Tibial nerve (tissue), 4 donors: ENCODE measurements around the gene SPTBN1. TPM values are rescaled to one million over a fixed set of nuclear protein-coding genes. Genes with fewer than 3 reads are reported as not detected.

Source experiments
- DNase-seq, 2 donors: peaks; one replicate each; pipeline ENCODE4 v3.0.0-alpha.2; 2019; ENCODE audit warnings: low spot score in 2 of 2
- H3K27ac ChIP-seq, 4 donors: fragments of 200-600 bp; sonication (generic) in 3 of 4; one replicate each; pipeline ENCODE4 v1.5.1; 2017 to 2019; ENCODE audit warnings: mild to moderate bottlenecking in 1 of 4
- H3K27me3 ChIP-seq, 2 donors: fragments of 200-600 bp; sonication (generic) in 1 of 2; one replicate each; pipeline versions ENCODE4 v1.5.1 to v1.6.0; 2017 to 2019
- H3K36me3 ChIP-seq, 3 donors: fragments of 200-600 bp; sonication (generic); one replicate each; pipeline ENCODE4 v1.5.1; 2018 to 2019
- H3K4me1 ChIP-seq, 4 donors: fragments of 200-600 bp; sonication (generic) in 3 of 4; one replicate each; pipeline ENCODE4 v1.5.1; 2017 to 2019
- H3K4me3 ChIP-seq, 4 donors: fragments of 200-600 bp; sonication (generic) in 3 of 4; one replicate each; pipeline ENCODE4 v1.5.1; 2017 to 2019; ENCODE audit warnings: mild to moderate bottlenecking in 1 of 4, moderate library complexity in 1 of 4
- H3K9me3 ChIP-seq, 4 donors: fragments of 200-600 bp; sonication (generic) in 3 of 4; one replicate each; pipeline ENCODE4 v1.5.1; 2017 to 2019
- EP300 ChIP-seq, 2 donors: sonication (generic); formaldehyde crosslinking; IDR thresholded peaks; one replicate each; pipeline ENCODE4 v1.6.1; 2017; ENCODE audit warnings: antibody characterized with exemption in 2 of 2, mild to moderate bottlenecking in 1 of 2
- POLR2A ChIP-seq, 2 donors: fragments of 450-650 bp; IDR thresholded peaks; one replicate each; pipeline ENCODE4 v1.6.1; 2017; ENCODE audit warnings: antibody characterized with exemption in 2 of 2, mild to moderate bottlenecking in 2 of 2, moderate library complexity in 2 of 2
- WGBS, 2 donors: methylation state at CpG; one replicate each; pipeline ENCODE4 v1.1.5; 2018; 5-methylcytosine and 5-hydroxymethylcytosine counted together
- total RNA-seq, 4 donors: library from RNA; depleted of rRNA; stranded (reverse); fragments of >200 nt; gene quantifications; one replicate each; pipeline ENCODE4 v1.1.0, GENCODE V29; 2016
- TF ChIP-seq, protein P1 (sequence below), 5 experiments: fragments of 200-600 bp in 3 of 5; fragments of 450-650 bp in 2 of 5; sonication (generic) in 3 of 5; IDR thresholded peaks; one replicate each; pipeline ENCODE4 v1.5.1; 2016 to 2019; ENCODE audit warnings: antibody characterized with exemption in 5 of 5, mild to moderate bottlenecking in 3 of 5, moderate library complexity in 2 of 5

Gene SPTBN1
- total RNA-seq, 4 donors from 2014 or later: 670 to 967 (median 890) TPM

DNA sequence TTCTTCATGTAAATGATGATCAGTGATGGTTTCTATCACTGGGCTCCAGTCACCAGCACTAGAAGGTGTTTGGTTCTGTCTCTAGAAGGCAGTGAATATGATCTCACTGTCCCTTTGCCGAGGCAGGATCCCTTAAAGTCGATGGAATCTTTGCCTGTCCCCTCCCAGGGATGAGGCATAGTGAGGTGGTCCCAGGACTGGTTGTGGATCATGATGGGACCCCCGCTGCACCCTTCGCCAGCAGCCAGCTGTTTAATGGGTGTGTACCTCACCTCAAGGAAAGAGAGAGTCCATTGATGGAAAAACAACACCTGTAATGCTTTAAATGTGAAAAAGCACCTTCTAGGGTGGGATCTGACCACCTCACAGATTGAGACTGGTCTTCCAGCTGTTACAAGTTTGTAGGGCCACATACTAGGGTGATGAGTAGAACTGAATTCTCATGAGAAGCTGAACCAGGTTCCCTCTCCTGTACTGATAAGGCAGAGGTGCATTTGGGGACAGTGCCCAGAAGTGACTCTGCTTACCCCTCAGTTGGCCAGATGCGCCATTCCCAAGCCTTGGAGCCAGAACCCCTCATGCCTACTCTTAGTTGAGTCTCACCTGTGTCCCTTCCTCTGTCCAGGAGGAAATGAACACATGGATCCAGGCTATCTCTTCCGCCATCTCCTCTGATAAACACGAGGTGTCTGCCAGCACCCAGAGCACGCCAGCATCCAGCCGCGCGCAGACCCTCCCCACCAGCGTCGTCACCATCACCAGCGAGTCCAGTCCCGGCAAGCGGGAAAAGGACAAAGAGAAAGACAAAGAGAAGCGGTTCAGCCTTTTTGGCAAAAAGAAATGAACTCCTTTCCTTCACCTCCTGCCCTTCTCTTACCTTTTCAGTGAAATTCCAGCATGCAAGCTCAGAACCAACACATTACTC lies 211.9 kb downstream of the SPTBN1 start:
- 93 to 95% methylated on average over 17 of the region's 17 CpGs for WGBS, 2 donors
- Histone ChIP-seq H3K4me1 (peaks cover 5 to 89% (median 57%) of the 10 kb centered on the region in 4 donors), H3K9me3 (no peaks in the 10 kb centered on the region), H3K27me3 (no peaks in the 10 kb centered on the region), H3K27ac (peak overlapping the region; percentile 25 to 93 (median 75)), H3K36me3 (peaks cover 0 to 45% (median 9%) of the 10 kb centered on the region in 3 donors), H3K4me3 (no peak overlapping the region)
- no peak for DNase-seq
- TF ChIP-seq POLR2A (IDR thresholded peaks at IDR 0.05) (no peak), EP300 (IDR thresholded peaks at IDR 0.05) (no peak)
- TF ChIP-seq, protein P1, sequence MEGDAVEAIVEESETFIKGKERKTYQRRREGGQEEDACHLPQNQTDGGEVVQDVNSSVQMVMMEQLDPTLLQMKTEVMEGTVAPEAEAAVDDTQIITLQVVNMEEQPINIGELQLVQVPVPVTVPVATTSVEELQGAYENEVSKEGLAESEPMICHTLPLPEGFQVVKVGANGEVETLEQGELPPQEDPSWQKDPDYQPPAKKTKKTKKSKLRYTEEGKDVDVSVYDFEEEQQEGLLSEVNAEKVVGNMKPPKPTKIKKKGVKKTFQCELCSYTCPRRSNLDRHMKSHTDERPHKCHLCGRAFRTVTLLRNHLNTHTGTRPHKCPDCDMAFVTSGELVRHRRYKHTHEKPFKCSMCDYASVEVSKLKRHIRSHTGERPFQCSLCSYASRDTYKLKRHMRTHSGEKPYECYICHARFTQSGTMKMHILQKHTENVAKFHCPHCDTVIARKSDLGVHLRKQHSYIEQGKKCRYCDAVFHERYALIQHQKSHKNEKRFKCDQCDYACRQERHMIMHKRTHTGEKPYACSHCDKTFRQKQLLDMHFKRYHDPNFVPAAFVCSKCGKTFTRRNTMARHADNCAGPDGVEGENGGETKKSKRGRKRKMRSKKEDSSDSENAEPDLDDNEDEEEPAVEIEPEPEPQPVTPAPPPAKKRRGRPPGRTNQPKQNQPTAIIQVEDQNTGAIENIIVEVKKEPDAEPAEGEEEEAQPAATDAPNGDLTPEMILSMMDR (IDR thresholded peaks at IDR 0.05): no peak

DNA sequence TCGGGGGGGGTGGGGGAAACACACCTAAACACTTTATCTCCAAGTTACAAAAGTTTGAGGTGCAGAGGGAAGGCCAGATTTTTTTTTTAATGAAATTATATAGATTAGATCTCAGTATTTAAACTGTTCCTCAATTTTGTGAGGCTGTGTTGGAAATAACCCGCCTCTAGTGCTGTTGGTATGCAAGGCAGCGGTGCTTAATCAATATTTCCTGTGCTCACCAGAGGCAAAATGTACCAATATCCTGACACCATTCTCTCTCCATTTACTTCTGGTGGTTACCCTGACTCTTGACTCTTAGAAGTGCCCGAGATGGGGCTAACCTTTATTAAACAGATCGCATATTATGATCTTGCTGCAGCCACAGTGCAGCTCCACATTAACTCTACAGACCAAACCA lies 212.6 kb downstream of the SPTBN1 start:
- Histone ChIP-seq H3K4me1 (peaks cover 5 to 96% (median 64%) of the 10 kb centered on the region in 4 donors), H3K36me3 (peaks cover 0 to 38% (median 9%) of the 10 kb centered on the region in 3 donors), H3K27ac (peak overlapping the region in 3 of 4 donors; percentile 66 to 93 (median 84))

DNA sequence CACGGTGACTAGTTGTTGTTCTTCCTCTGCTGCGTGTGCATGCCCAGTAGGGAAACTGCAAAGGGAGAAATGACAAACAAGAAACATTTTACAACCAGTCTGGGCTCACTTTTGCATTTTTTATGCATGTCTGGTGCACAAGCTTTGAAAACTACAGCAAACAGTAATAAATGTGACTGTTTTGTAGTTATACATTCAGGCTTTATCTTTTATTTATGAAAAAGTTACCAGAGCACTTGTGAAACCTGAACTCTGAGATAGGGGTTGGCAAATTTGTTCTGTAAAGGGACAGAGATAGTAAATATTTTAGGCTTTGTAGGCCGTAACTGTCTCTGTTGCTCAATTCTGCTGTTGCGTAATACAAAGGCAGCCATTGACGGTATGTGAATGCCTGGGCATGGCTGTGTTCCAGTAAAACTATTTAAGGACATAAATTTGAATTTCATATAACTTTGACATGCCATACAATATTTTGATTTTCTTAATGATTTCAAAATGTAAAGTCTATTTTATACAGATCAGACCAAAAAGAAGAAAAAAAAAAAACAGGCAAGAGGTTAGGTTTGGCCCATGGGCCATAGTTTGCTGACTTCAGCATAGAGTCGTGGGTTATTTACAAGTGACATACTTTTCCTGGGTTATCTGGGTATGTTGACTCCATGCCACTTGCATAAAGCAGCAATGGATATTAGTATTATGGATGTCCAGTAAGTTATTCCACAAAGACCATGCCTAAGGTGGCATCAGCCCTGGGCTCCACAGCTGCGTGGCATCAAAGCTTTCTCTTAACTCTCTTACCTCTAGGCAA lies 213.8 kb downstream of the SPTBN1 start:
- Histone ChIP-seq H3K36me3 (peaks cover 0 to 26% (median 9%) of the 10 kb centered on the region in 3 donors), H3K9me3 (no peaks in the 10 kb centered on the region), H3K4me3 (no peak overlapping the region), H3K27me3 (no peaks in the 10 kb centered on the region), H3K27ac (peak overlapping the region; percentile 62 to 93 (median 75)), H3K4me1 (peaks cover 5 to 98% (median 70%) of the 10 kb centered on the region in 4 donors)
- DNase-seq: peak in 1 of 2 donors; percentile 87
- peak; percentile 88 to 93 for TF ChIP-seq EP300 (IDR thresholded peaks at IDR 0.05)
- no peak for TF ChIP-seq POLR2A (IDR thresholded peaks at IDR 0.05)
- 36 to 50% methylated on average over 7 of the region's 7 CpGs for WGBS, 2 donors

More for the DNA sequence above, 212.6 kb downstream of the SPTBN1 start:
- TF ChIP-seq POLR2A (IDR thresholded peaks at IDR 0.05) (no peak), EP300 (IDR thresholded peaks at IDR 0.05) (no peak)
- TF ChIP-seq, protein P1 (IDR thresholded peaks at IDR 0.05): no peak
- no peaks in the 10 kb centered on the region for H3K9me3 ChIP-seq
- DNase-seq: no peak
- H3K4me3 ChIP-seq: no peak overlapping the region
- WGBS, 2 donors: 83 to 87% methylated on average over 5 of the region's 5 CpGs
- no peaks in the 10 kb centered on the region for H3K27me3 ChIP-seq

DNA sequence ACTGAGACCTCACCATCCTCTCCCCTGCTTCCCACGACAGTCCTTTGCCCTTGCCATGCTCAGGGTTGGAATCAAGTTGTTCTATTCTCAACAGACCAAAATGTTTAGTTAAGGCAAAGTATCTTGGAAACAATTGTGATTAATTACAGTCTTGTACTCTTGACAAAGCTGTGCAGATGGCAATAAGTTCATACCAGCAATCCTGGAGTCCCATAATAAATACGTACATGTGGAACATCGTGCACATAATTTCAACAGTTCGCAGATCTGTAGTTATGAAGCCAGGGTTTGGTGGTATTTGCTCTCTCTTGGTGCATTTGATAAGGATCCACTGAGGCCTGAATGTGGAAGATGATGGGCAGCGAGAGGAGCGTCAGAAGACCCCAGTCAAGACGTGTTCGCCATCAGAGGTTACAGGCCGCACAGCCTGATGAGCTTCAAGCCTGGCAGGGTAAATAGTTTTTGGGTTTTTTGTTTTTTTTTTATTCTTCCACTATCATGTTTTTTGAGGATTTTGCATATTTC lies 214.4 kb downstream of the SPTBN1 start:
- Histone ChIP-seq H3K27me3 (no peaks in the 10 kb centered on the region), H3K9me3 (no peaks in the 10 kb centered on the region), H3K36me3 (peaks cover 0 to 26% (median 9%) of the 10 kb centered on the region in 3 donors), H3K4me1 (peaks cover 5 to 91% (median 64%) of the 10 kb centered on the region in 4 donors), H3K27ac (peak overlapping the region; percentile 62 to 93 (median 75)), H3K4me3 (no peak overlapping the region)
- TF ChIP-seq POLR2A (IDR thresholded peaks at IDR 0.05) (no peak), EP300 (IDR thresholded peaks at IDR 0.05) (no peak)
- TF ChIP-seq, protein P1 (IDR thresholded peaks at IDR 0.05): no peak
- WGBS, 2 donors: 92% methylated on average over 9 of the region's 9 CpGs
- no peak for DNase-seq

DNA sequence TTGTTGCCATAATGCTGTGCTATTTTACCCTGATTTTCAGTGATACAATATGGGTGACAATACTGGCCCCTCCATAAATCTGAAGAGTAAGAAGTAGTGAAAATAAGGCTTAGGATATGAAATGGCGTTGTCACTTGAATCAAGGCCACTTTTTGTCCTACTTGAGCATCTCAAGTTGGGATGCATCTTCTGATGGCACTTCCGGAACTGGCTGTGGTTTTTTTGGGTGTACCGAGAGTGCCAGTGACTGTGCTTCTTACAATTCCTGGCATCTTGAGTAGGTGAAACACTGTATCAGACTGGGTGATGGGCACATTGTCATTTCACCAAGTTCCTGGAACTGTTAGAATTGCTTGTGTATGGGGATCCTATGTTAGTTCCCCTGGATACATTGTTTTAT lies 214.9 kb downstream of the SPTBN1 start:
- WGBS, 2 donors: 93 to 95% methylated on average over 3 of the region's 3 CpGs
- TF ChIP-seq, protein P1 (IDR thresholded peaks at IDR 0.05): no peak
- TF ChIP-seq EP300 (IDR thresholded peaks at IDR 0.05) (no peak), POLR2A (IDR thresholded peaks at IDR 0.05) (no peak)
- Histone ChIP-seq H3K36me3 (peaks cover 0 to 26% (median 9%) of the 10 kb centered on the region in 3 donors), H3K4me3 (no peak overlapping the region), H3K27ac (peak overlapping the region in 2 of 4 donors; percentile 84 to 93), H3K27me3 (no peaks in the 10 kb centered on the region), H3K9me3 (no peaks in the 10 kb centered on the region), H3K4me1 (peaks cover 5 to 86% (median 59%) of the 10 kb centered on the region in 4 donors)
- DNase-seq: no peak
